NCI-H128 (cell line): ENCODE data around the gene LDLRAD4.
"Not testable (repeated sequence)": the region's sequence is repeated elsewhere in the genome, so short reads cannot be mapped to it uniquely, and the experiment has no call there.

Experiments
- DNase-seq: peaks from one replicate; lab custom pipeline; 2025; ENCODE audit not compliant: unreplicated experiment; lab: John Stamatoyannopoulos, UW

LDLRAD4 gene

DNA sequence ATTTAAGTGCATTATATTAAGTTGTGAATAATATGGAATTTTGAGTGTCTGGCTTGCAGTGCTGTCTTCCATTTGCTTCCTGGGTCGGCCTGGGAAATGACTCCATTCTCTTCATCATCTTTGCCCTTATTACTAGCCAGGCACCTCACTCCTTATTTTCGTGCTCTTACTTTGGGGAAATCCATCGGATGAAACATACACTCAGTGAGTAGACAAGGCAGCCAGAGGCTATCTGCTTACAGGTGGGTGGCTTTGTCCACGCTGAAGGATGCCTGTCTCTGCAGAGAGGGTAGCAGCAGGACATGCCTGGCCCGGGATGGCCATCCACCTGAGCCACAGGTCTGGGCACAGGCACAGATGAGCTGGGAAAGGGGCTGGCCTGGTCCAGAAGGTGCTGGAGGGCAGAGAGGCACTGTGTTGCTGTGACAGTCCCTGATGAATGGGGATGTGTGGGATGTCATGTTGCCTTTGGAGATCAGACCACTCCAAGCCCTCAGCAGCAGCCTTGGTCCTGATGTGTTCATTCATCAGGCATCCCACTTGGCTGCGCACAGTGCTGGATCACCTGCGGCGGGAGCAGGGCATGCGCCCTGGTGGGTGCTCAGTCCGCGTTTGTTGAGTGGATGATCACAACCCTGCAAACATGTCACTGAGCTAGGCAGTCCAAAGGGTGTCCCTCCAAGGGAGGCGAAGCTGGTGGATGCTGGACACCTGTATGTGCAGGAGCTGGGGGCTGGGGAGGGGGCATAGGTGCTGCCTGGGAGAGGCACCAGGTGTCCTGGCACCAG, 236.0 kb downstream of the LDLRAD4 start:
- no peak for DNase-seq

GRCh38 chr18:13455471-13455870, 236.9 kb downstream of the LDLRAD4 start:
- DNase-seq, result no peak

GRCh38 chr18:13455960-13456481, 237.5 kb downstream of the LDLRAD4 start:
- DNase-seq, result no peak

GRCh38 chr18:13456736-13457271, 238.2 kb downstream of the LDLRAD4 start:
- no peak for DNase-seq

DNA sequence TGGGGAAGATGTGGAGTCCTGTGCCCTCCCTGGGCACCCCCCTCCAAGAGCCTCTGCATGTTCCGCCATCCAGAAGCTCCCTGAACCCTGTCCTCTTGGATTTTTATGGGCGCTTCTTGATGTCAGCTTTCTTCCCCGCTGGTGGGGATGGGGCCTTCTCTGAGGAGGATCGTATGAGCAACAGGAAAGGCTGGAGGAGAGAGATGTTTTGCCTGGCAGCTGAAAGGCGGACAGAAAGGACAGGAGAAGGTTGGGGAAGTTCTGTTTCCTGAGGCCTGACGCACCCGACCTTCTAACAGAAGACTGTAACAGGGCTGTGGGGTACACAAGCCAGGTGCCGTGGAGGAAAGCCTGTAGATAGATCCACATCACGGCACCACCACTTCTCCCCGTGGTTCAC, 238.8 kb downstream of the LDLRAD4 start:
- no peak for DNase-seq

GRCh38 chr18:13460946-13461345, 242.4 kb downstream of the LDLRAD4 start:
- DNase-seq, result no peak

DNA sequence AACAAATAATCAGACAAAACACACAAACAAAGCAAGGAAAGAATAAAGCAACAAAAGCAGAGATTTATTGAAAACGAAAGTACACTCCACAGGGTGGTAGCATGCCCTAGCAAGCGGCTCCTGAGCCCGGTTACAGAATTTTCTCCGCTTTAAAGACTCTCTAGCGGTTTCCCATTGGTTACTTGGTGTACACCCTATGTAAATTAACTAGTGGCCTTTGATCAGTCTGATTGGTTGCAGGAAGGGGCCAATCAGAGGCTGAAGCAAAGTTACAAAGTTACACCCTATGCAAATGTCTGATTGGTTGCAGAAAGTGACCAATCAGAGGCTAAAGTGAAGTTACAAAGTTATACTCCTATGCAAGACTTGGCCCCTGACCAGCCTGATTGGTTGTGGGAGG, 242.9 kb downstream of the LDLRAD4 start:
- DNase-seq, result no peak

DNA sequence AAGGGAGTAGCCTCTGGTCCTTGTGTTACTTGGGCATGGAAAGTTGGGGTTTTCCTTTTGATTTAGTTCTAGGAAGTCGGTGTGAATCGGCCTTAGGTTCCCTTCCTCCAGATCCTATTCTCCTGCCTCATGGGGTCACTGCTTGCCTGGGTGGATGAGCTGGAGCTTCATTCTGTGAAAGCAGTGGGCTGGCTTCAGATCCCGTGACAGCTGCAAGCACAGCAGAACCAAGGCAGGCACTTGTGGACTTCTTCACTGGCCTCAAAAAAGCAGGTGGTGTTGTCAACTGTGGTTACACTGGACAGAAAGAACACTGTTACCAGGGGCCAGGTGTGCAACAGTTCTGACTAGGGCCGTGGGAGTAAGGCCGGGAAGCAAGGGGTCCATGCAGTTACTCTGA, 243.4 kb downstream of the LDLRAD4 start:
- no peak for DNase-seq

DNA sequence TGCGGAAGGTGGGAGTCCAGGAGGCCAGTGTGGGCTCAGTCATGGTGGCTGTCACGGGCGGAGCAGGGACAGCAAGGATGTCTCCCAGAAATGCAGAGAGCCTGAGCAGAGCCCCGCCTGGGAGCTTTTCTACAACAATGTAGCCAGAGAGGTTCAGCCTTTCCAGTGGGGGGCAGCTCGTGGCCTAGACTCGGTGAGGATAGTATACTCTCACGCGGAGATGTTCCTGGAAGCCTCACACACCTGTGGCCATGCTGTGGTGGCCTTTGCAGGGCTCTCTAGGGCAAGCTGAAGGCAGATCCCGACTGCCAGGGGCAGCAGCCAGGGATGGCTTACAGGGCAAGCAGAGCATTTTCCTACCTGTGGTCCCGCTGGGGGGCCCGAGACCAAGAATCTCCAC, 244.1 kb downstream of the LDLRAD4 start:
- no peak for DNase-seq

DNA sequence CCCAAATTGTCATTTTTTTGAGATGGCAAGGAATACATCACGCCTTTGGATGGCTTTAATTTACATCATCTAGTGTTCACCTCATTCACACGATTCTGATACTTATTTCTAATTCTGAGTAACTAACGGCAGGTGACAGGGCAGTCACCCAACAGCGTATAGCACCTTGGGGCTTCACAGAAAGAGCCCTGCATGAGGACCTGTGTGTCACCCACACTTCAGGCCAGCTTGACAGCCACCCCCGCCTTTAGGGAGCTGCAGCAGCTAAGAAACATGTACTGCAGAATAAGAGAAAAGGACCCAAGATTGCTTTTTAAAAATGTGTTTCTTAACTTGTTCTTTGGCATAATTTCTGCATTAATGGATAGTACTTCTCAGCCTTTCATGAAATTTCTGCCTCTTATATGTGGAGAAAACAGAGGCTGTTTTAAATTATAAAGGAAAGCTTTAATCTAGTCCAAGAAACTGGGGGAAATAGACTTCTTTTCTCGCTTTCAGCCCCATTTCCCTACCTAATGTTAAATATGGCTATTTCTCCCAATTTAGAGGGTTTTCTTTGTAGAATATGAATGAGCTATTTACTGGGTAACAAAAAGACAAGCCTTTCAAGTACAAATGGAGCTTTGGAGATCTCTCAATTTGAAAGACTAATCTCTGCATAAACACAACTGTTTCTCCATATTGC, 245.1 kb downstream of the LDLRAD4 start:
- no peak for DNase-seq

GRCh38 chr18:13464432-13465123, 246.0 kb downstream of the LDLRAD4 start:
- no peak for DNase-seq

GRCh38 chr18:13465124-13465446, 246.5 kb downstream of the LDLRAD4 start:
- DNase-seq, result no peak

DNA sequence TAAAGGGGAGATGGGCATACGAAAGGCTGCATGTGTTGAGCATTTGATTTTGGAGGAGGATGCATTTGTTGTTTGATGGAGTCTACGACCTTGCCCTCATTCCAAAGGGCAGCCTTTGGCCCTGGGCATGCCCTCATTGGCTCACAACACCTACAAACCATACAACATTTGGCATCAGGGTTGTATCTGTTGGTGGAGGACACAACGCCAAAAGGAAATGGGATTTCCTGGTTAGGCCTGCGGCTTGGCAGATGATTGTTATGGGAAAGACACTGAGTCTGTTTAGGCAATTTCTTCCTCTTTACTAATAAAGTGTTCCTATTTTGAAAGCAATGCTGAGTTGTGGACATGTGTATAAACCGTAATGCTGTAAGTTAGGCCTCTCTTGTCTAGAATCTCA, 246.9 kb downstream of the LDLRAD4 start:
- no peak for DNase-seq

DNA sequence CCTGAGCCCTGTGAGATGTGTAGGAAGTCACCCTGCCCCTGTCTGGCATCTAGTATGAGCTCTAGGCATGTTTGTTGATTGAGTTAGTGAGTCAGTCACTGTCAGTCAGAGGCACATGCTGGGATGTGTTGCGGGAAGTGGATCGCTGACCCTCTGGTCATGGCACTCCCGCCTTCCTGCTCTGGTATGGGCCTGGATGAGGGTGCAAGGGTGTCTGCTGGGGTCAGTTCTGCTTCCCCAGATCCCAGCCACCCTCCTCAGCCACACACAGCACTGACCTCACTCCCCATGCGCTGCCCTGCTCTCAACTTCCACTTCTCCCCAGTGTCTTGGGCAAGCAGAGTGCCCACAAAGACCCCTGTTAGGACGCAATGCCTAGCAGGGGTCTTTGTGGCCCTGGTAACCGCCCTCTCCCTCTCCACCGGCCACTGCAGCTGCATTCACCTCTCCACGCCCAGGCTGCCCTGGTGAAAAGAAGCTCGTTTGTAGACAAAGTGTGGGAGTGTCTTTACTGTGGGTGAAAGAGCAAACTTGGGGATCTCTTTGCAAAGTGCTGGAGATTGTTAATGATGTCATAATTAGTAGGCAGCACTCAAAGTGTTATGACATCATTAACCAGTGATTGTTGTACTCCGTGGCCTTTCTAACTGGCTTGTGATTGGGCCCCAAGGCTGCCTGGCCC, 252.1 kb downstream of the LDLRAD4 start:
- DNase-seq, result no peak

GRCh38 chr18:13471198-13471845, 252.8 kb downstream of the LDLRAD4 start:
- DNase-seq, result no peak

DNA sequence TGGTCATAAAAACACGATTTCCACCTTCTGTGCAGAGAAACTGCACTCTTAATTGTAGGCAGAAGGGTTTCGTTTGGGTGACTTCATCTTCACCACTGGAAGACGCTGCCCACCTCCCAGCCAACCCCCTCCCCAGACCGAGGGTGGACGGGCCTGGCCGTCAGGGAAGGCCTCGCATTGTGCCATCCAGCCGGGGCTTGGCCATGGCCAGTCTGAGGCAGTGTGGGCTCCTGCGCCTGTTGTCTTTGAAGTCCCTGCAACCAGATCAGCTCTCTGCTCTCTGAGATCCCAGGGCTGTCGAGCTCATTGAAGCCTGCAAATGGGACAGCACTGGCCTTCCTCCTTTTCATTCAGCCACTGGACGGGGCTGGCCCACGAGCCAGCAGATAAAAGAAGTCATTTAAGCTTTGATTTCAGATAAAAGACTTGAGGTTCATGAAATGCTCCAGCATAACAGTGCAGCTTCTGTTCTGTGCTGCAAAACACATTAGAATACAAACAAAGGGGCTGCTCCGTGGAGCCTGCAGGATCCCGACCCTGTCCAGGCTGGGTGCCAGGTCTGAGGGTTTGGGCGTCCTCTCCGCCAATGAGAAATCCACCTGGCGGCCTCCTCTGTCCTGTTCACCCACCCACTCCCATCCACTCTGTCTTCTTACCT, 253.5 kb downstream of the LDLRAD4 start:
- DNase-seq, result no peak

DNA sequence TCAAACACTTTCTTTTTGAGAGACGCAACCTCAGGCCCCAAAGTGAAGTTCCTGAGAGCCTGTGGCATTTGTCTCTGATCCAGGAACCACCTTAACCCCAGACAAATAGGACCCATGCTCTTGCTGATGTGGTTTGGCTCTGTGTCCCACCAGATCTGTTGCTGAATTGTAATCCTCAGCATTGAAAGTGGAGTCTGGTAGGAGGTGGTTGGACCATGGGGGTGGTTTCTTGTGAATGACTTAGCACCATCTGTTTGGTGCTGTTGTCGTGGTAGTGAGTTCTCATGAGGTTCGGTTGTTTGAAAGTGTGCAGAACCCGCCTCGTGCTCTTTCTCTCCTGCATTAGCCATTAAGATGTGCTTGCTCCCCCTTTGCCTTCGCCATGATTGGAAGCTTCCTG, 255.2 kb downstream of the LDLRAD4 start:
- no peak for DNase-seq

- no peak for DNase-seq
Observed at GRCh38 chr18:13474336-13474735, 255.8 kb downstream of the LDLRAD4 start.

DNA sequence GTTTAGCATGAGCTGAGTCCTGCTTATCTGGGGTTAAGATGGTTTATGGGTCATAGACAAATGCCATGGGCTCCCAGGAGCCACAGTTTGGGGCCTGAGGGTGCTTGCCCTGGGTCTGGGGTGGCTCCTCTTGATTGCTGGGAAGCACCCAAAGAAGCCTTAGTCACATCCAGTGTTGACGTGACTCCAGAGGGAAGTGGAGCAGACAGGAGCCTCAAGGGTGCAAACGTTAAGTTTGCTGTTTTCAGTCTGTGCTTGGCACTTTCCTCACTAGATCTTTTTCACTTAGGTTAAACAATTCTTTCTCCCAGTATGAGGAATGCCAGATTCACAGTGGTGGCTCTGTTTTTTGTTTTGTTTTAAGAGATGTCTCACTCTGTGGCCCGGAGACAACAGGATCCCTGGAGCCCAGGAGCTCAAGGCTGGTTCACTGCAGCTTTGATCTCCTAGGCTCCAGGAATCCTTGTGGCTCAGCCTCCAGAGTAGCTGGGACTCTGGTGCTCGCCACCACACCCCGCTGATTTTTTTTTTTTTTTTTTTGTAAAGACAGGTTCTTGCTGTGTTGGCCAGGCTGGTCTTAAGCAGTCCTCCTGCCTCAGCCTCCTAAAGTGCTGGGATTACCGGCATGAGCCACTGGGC, 256.5 kb downstream of the LDLRAD4 start:
- no peak for DNase-seq

- not testable (repeated sequence) for DNase-seq
Observed at GRCh38 chr18:13476312-13476711, 257.8 kb downstream of the LDLRAD4 start.
